GM21381 (cell line): Measurements from ENCODE around the gene CLIC2.
"Not testable (repeated sequence)": the region's sequence is repeated elsewhere in the genome, so short reads cannot be mapped to it uniquely, and the experiment has no call there.

Source experiments
- ATAC-seq: cut with Tn5 transposase; IDR thresholded peaks from one replicate; pipeline ENCODE4 v1.9.1; 2021; ENCODE audit warnings: mild to moderate bottlenecking, moderate library complexity; ENCODE audit not compliant: unreplicated experiment

The CLIC2 gene

GRCh38 chrX:155334486-155335336 lies at the start of gene CLIC2:
TSS of gene CLIC2 (minus strand) at chrX:155334614. CDS start at chrX:155334427, 187 bp downstream.
- peak; percentile 61 for ATAC-seq

DNA sequence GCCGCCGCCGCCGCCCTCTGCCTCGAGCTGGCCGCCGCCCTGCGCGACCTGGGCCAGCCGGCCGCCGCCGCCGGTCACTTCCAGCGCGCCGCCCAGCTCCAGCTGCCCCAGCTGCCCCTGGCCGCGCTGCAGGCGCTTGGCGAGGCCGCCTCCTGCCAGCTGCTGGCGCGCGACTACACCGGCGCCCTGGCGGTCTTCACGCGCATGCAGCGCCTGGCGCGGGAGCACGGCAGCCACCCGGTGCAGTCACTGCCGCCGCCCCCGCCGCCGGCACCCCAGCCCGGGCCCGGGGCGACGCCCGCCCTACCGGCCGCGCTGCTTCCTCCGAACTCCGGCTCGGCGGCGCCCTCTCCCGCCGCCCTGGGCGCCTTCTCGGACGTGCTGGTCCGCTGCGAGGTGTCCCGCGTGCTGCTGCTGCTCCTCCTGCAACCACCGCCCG lies 48.1 kb upstream of the CLIC2 start:
- ATAC-seq: peak; percentile 48

- peak; percentile 67 for ATAC-seq
These were observed 47.6 kb upstream of the CLIC2 start, which contains the start of gene F8A2 for GRCh38 chrX:155381843-155382528. TSS of gene F8A2 (plus strand) at chrX:155382095. CDS start at chrX:155382115, 20 bp downstream.

- not testable (repeated sequence) for ATAC-seq
These were observed 45.4 kb upstream of the CLIC2 start for GRCh38 chrX:155379802-155380201.

DNA sequence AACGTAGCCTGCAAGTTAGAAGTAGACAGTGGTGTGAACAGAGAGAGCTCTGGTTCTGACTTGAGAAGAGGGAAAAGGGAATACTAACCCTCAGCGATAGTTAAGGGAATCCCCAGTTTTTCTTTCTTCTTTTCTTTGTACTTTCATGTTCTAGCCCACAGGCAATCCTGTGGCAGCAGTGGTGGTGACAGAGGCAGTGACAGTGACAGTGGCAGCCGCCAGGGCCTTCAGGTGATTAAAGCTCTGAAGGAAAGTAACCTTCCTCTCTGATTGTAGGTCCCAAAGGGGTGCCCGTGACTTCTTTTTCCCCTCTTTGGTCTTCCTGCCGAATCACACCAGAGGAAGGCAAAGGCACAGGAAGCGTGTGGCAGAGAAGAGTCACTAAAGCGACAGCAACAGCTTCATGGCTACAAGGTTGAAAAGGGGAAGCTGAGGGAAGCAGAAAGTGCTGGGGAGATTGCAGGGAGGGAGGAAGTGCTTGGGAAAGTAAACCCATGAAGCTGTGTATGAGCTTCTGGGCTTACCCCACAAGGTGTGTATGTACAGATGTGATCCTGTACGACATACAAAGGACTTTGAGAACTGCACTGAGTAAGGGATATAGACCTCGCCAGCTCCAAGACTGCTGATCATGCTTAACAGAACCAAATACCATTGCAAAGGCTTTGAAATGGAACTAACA lies 39.5 kb upstream of the CLIC2 start:
- ATAC-seq: peak; percentile 65

GRCh38 chrX:155363712-155364111 lies 29.3 kb upstream of the CLIC2 start:
- not testable (repeated sequence) for ATAC-seq

GRCh38 chrX:155349448-155349847 lies 15.0 kb upstream of the CLIC2 start:
- not testable (repeated sequence) for ATAC-seq

DNA sequence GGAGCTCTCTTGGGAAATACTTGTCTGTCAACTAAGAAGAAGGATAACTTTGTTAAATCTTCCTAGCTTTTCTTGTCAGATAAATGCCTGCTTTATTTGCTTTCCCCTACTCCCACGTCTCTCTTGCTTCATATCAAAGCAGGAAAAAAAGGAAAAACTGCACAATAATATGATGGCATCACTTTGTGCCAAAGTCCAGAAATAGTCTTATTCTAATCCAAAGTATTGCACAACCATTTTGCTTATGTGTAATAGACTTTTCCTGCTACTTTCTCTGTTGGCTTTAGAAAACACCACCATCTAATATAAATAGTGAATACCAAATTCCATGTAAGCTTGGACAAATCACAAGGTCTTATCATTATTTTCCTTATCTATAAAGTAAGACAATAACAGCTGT lies 11.3 kb upstream of the CLIC2 start:
- not testable (repeated sequence) for ATAC-seq

DNA sequence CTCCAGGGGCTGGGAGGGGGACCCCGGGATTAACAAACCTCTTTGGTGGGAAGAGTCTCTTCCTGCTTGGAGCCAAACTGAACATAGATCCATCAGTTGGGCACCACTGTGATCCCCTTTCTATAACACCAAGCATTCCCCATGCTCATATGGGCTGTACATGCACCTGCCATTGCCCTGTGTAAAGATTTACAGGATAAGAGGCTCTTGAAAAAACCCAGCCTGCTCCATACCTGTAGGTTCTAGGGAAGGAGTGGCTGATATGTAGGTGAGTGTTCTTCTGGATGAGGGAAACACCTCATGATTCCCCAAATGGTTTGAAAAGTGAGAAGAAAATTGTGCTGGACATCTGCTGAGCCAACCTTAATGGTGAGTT lies 911 bp upstream of the CLIC2 start:
- ATAC-seq: not testable (repeated sequence)

DNA sequence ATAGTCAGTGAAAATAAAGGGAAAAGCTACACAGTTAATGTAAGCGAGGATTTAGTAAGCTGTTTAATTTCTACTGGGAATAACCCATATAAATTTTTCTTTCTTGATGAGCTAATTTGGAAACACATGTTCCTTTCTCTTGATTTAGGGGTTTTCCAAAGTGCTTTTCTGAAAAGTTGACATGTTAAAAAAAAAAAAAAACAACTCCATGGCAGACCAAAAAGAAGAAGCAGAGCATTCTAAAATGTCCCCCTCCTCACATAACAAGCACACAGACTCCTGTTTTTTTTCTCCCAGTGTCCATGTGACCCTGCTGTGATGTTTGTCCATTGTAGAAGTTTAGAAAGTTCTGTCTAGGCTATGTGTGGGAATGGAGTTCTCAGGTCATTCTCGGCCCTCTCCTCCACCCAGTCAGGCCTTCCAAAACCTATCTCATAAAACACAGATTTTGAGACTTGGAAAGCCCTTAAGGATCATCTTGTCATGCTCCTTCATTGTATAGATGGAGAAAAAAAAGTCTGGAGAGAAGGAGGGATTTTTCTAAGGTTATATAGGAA lies 792 bp downstream of the CLIC2 start:
- no peak for ATAC-seq

GRCh38 chrX:155330992-155331391 lies 3.4 kb downstream of the CLIC2 start:
- no peak for ATAC-seq

GRCh38 chrX:155329293-155329692 lies 5.1 kb downstream of the CLIC2 start:
- no peak for ATAC-seq

DNA sequence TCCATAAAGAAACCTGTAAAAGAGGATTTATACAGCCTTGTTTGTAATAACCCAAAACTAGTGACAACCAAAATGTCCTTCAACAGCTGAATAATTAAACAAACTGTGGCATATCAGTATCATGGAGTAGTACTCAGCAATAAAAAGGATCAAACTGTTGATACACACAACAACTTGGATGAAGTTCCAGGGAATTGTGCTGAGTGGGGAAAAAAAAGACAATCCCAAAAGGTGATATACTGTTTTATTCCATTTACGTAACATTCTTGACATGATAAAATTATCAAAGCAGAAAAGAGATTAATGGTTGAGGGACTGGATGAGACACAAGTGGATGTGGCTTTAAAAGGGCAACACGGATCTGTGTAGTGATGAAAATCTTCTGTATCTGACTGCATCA lies 7.8 kb downstream of the CLIC2 start:
- no peak for ATAC-seq

- no peak for ATAC-seq
These were observed 20.2 kb downstream of the CLIC2 start for GRCh38 chrX:155314260-155314659.

DNA sequence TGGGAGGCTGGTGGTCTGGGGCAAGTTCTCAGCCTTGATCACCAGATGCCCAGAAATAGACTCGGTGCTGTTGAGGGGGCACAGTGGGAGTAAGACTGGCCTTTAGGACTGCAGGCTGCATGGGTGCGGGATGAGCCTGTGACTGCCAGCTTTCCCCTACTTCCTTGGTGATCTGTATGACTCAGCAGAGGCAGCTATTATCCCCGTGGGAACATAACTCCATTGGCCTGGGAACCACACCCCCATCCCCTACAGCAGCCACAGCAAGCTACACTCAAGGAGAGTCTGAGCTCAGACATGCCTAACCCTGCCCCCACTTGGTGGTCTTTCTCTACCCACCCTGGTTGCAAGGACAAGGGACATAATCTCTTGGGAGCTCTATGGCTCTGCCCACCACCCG lies 20.6 kb downstream of the CLIC2 start:
- ATAC-seq: no peak

DNA sequence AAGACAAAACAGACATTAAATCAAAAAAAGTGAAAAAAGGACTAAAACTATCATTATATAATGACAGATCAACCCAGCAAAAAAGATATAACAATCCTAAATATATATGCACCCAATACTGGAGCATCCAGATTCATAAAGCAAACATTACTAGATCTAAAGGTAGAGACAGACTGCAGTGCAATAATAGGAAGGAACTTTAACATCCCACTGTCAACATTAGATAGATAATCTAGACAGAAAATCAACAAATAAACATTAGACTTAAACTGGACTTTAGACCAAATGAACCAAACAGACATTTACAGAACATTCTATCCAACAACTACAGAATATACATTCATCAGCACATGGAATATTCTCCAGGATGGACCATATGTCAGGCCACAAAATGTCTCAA lies 40.6 kb downstream of the CLIC2 start:
- no peak for ATAC-seq

- ATAC-seq: no peak
These were observed 54.5 kb downstream of the CLIC2 start for GRCh38 chrX:155279873-155280272.

DNA sequence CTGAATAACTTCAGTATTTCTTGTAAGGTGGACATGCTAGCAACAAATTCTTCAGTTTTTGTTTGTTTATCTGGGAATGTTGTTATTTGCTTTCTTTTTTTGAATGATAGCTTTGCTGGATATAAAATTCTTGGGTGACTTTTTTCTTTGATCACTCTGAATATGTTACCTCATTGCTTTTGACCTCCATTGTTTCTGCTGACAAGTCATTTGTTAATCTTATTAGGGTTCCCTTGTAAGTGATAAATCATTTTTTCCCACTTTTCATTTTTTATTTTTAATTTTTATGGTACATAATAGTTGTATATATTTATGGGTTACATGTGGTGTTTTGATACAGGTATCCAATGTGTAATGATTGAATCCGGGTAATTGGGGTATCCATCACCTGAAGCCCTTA lies 63.4 kb downstream of the CLIC2 start:
- ATAC-seq: no peak

DNA sequence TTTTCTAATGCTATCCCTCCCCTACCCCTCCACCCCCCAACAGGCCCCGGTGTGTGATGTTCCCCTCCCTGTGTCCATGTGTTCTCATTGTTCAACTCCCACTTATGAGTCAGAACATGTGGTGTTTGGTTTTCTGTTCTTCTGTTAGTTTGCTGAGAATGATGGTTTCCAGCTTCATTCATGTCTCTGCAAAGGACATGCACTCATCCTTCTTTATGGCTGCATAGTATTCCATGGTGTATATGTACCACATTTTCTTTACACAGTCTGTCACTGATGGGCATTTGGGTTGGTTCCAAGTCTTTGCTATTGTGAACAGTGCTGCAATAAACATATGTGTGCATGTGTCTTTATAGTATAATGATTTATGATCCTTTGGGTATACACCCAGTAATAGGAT lies 66.4 kb downstream of the CLIC2 start:
- not testable (repeated sequence) for ATAC-seq

DNA sequence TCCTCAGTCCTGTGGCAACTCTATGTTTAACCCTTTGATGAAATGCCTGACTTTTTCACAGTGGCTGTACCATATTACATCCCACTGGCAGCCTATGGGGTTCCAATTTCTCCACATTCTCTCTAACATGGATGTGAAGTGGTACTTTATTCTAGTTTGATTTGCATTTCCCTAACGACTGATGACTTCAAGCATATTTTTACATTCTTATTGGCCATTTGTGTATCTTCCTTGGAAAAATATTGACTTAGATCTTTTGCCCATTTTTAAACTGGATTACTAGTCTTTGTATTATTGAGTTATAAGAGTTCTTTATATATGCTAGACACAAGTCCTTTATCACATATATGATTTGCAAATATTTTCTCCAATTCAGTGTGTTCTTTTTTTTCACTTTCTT lies 68.0 kb downstream of the CLIC2 start:
- no peak for ATAC-seq
